SK-N-SH treated with all-trans-retinoic acid at 6 μM for 48 hours (cell line): Measurements from ENCODE around the gene PRELID1.

Experiments used
- ESRRG ChIP-seq: fragments of 250-450 bp; sonication (Bioruptor Pico); IDR thresholded peaks from 2 replicates; pipeline ENCODE4 v1.6.1; 2021; ENCODE audit warnings: mild to moderate bottlenecking
- GLIS3 ChIP-seq: fragments of 250-450 bp; sonication (Bioruptor Pico); IDR thresholded peaks from 2 replicates; pipeline ENCODE4 v1.5.0; 2020; ENCODE audit warnings: mild to moderate bottlenecking, moderate library complexity
- PATZ1 ChIP-seq: fragments of 250-450 bp; sonication (Bioruptor Pico); IDR thresholded peaks from 2 replicates; pipeline ENCODE4 v1.8.0; 2020; ENCODE audit warnings: mild to moderate bottlenecking, moderate library complexity, borderline replicate concordance
- RARB ChIP-seq: fragments of 250-450 bp; sonication (Bioruptor Pico); IDR thresholded peaks from 2 replicates; pipeline ENCODE4 v1.8.0; 2021; ENCODE audit warnings: mild to moderate bottlenecking, moderate library complexity
- SNAI2 ChIP-seq: fragments of 250-450 bp; sonication (Bioruptor Pico); IDR thresholded peaks from 2 replicates; pipeline ENCODE4 v1.5.0; 2020; ENCODE audit warnings: mild to moderate bottlenecking, moderate library complexity
- TSHZ2 ChIP-seq: fragments of 250-450 bp; sonication (Bioruptor Pico); IDR thresholded peaks from 2 replicates; pipeline ENCODE4 v1.5.0; 2020; ENCODE audit warnings: mild to moderate bottlenecking, moderate library complexity
- ZC3H10 ChIP-seq: fragments of 250-450 bp; sonication (Bioruptor Pico); IDR thresholded peaks from 2 replicates; pipeline ENCODE4 v1.5.1; 2021; ENCODE audit warnings: mild to moderate bottlenecking, moderate library complexity
- ZNF565 ChIP-seq: fragments of 450-650 bp; formaldehyde crosslinking; conservative IDR thresholded peaks from 2 replicates; pipeline ENCODE4 v1.5.0; 2020; ENCODE audit warnings: low read depth, mild to moderate bottlenecking, moderate library complexity

GRCh38 chr5:177269976-177270375, 33.6 kb upstream of the PRELID1 start:
- TF ChIP-seq ZC3H10 (no peak), GLIS3 (CRISPR knock-in tag) (no peak), PATZ1 (CRISPR knock-in tag) (no peak), SNAI2 (CRISPR knock-in tag) (no peak), RARB (no peak), ZNF565 (CRISPR knock-in tag) (no peak), TSHZ2 (CRISPR knock-in tag) (no peak), ESRRG (CRISPR knock-in tag) (no peak)
